GM23338 (cell line): ENCODE data around the gene PPP1R7. TPM values are rescaled to one million over a fixed set of nuclear protein-coding genes. Genes with fewer than 3 reads are reported as not detected.

Experiments used
- ETS1 ChIP-seq: IDR thresholded peaks from 2 replicates; pipeline ENCODE4 v1.6.1; 2016; ENCODE audit warnings: antibody characterized with exemption
- EZH2phosphoT487 ChIP-seq: fragments of 200-600 bp; sonication (generic); IDR thresholded peaks from one replicate; pipeline ENCODE4 v1.8.1; 2018; ENCODE audit warnings: antibody characterized with exemption; ENCODE audit not compliant: unreplicated experiment
- JUNB ChIP-seq: IDR thresholded peaks from one replicate; pipeline ENCODE4 v1.6.1; 2016; ENCODE audit warnings: antibody characterized with exemption; ENCODE audit not compliant: unreplicated experiment
- NANOG ChIP-seq: IDR thresholded peaks from 2 replicates; pipeline ENCODE4 v1.6.1; 2016; ENCODE audit warnings: antibody characterized with exemption, borderline replicate concordance
- POLR2AphosphoS5 ChIP-seq: IDR thresholded peaks from 2 replicates; pipeline ENCODE4 v1.6.1; 2016; ENCODE audit warnings: antibody characterized with exemption, low read depth
- REST ChIP-seq: IDR thresholded peaks from one replicate; pipeline ENCODE4 v1.6.1; 2018; ENCODE audit warnings: antibody characterized with exemption; ENCODE audit not compliant: unreplicated experiment
- ZNF114 ChIP-seq: fragments of 250-450 bp; sonication (Bioruptor Pico); IDR thresholded peaks from 2 replicates; pipeline ENCODE4 v1.5.0; 2020; ENCODE audit warnings: mild to moderate bottlenecking, moderate library complexity
- ZNF331 ChIP-seq: fragments of 250-450 bp; sonication (Bioruptor Pico); IDR thresholded peaks from 2 replicates; pipeline ENCODE4 v1.5.0; 2020; ENCODE audit warnings: low read depth, mild to moderate bottlenecking, moderate library complexity
- ZNF462 ChIP-seq: fragments of 250-450 bp; sonication (Bioruptor Pico); IDR thresholded peaks from 2 replicates; pipeline ENCODE4 v1.5.0; 2020; ENCODE audit warnings: mild to moderate bottlenecking, moderate library complexity
- polyA plus RNA-seq: library from polyadenylated mRNA; unstranded; fragments of >200 nt; fragmentation: Nextera tagmentation; extraction: Ambion mirVana; gene quantifications from 2 replicates; pipeline ENCODE4 v1.2.1, GENCODE V29; 2016
- total RNA-seq: library from RNA; depleted of rRNA; stranded (reverse); fragments of >200 nt; shearing (Covaris generic); gene quantifications from 2 replicates; pipeline ENCODE4 v1.2.3, GENCODE V29; 2014

The PPP1R7 gene
- total and polyA plus RNA-seq, 2 experiments from 2014 or later = 48.2 to 94.3 TPM

- TF ChIP-seq ZNF462 = no peak
- TF ChIP-seq NANOG = no peak
- TF ChIP-seq ETS1 = no peak
- TF ChIP-seq ZNF114 (CRISPR knock-in tag) = no peak
- no peak for TF ChIP-seq EZH2phosphoT487
- TF ChIP-seq ZNF331 (CRISPR knock-in tag) = no peak
- TF ChIP-seq JUNB = no peak
- TF ChIP-seq REST = no peak
- no peak for TF ChIP-seq POLR2AphosphoS5
Observed at GRCh38 chr2:241116606-241117560, 33.4 kb upstream of the PPP1R7 start (continued).
